Parathyroid adenoma (tissue), 2 donors: Measurements from ENCODE around the gene PTH2.
A peak's percentile ranks its signal among the peaks of the same experiment; 100 is the strongest.

ENCODE experiments used
- H2AFZ ChIP-seq: fragments of 300-600 bp; sonication (generic); one replicate; pipeline ENCODE4 v1.7.0; 2017; ENCODE audit warnings: antibody characterized with exemption, mild to moderate bottlenecking
- H3K27ac ChIP-seq: fragments of 300-600 bp; sonication (generic); one replicate; pipeline ENCODE4 v1.7.0; 2017
- H3K27me3 ChIP-seq: fragments of 300-600 bp; sonication (generic); one replicate; pipeline ENCODE4 v1.7.0; 2017; ENCODE audit warnings: low read length; ENCODE audit not compliant: control insufficient read depth, insufficient read depth
- H3K36me3 ChIP-seq: fragments of 300-600 bp; sonication (generic); one replicate; pipeline ENCODE4 v1.7.0; 2017; ENCODE audit warnings: low read length; ENCODE audit not compliant: control insufficient read depth, insufficient read depth
- H3K4me1 ChIP-seq: fragments of 300-600 bp; sonication (generic); one replicate; pipeline ENCODE4 v1.7.0; 2017; ENCODE audit warnings: control low read depth
- H3K4me2 ChIP-seq: fragments of 300-600 bp; sonication (generic); one replicate; pipeline ENCODE4 v1.7.0; 2017; ENCODE audit warnings: low read length
- H3K4me3 ChIP-seq: fragments of 300-600 bp; sonication (generic); one replicate; pipeline ENCODE4 v1.7.0; 2017; ENCODE audit warnings: low read depth, low read length
- H3K79me2 ChIP-seq: fragments of 300-600 bp; sonication (generic); one replicate; pipeline ENCODE4 v1.7.0; 2017; ENCODE audit warnings: control low read depth
- H3K9ac ChIP-seq: fragments of 300-600 bp; sonication (generic); one replicate; pipeline ENCODE4 v1.7.0; 2017; ENCODE audit warnings: mild to moderate bottlenecking
- H3K9me3 ChIP-seq: fragments of 300-600 bp; sonication (generic); one replicate; pipeline ENCODE4 v1.7.0; 2017; ENCODE audit warnings: low read length; ENCODE audit not compliant: control insufficient read depth
- CTCF ChIP-seq: fragments of 300-600 bp; sonication (generic); IDR thresholded peaks from one replicate; pipeline ENCODE4 v1.7.0; 2017; ENCODE audit warnings: antibody characterized with exemption, mild to moderate bottlenecking
- donor health status: primary hyperparathyroidism.

The PTH2 gene

GRCh38 chr19:49407079-49407478, 16.2 kb downstream of the PTH2 start:
- no peaks in the 10 kb centered on the region for H3K36me3 ChIP-seq
- H3K9ac ChIP-seq: no peak overlapping the region
- H3K27ac ChIP-seq: no peak overlapping the region
- H2AFZ ChIP-seq: no peak overlapping the region
- H3K27me3 ChIP-seq: no peaks in the 10 kb centered on the region
- H3K4me2 ChIP-seq: no peak overlapping the region
- no peaks in the 10 kb centered on the region for H3K9me3 ChIP-seq
- peaks cover 10% of the 10 kb centered on the region for H3K4me1 ChIP-seq
- TF ChIP-seq CTCF: no peak
- no peak overlapping the region for H3K4me3 ChIP-seq
- no peaks in the 10 kb centered on the region for H3K79me2 ChIP-seq

- Histone ChIP-seq H3K36me3 (no peaks in the 10 kb centered on the region), H3K79me2 (no peaks in the 10 kb centered on the region), H3K27me3 (no peaks in the 10 kb centered on the region), H3K9me3 (no peaks in the 10 kb centered on the region), H3K4me3 (no peak overlapping the region), H3K27ac (peak overlapping the region; percentile 48), H3K9ac (no peak overlapping the region), H3K4me1 (peaks cover 16% of the 10 kb centered on the region), H3K4me2 (no peak overlapping the region), H2AFZ (peak overlapping the region; percentile 92)
- TF ChIP-seq CTCF: no peak
Measured at GRCh38 chr19:49403404-49404187, 19.6 kb downstream of the PTH2 start.

GRCh38 chr19:49400029-49400428, 23.2 kb downstream of the PTH2 start:
- no peaks in the 10 kb centered on the region for H3K79me2 ChIP-seq
- no peak overlapping the region for H3K4me2 ChIP-seq
- no peaks in the 10 kb centered on the region for H3K9me3 ChIP-seq
- H3K27ac ChIP-seq: no peak overlapping the region
- no peaks in the 10 kb centered on the region for H3K27me3 ChIP-seq
- H3K9ac ChIP-seq: no peak overlapping the region
- peaks cover 23% of the 10 kb centered on the region for H3K4me1 ChIP-seq
- H3K4me3 ChIP-seq: no peak overlapping the region
- no peak for TF ChIP-seq CTCF
- H3K36me3 ChIP-seq: no peaks in the 10 kb centered on the region
- no peak overlapping the region for H2AFZ ChIP-seq

- no peak for TF ChIP-seq CTCF
- Histone ChIP-seq H3K4me3 (no peak overlapping the region), H3K9me3 (no peaks in the 10 kb centered on the region), H3K27ac (peak overlapping the region; percentile 27), H3K4me1 (peaks cover 22% of the 10 kb centered on the region), H2AFZ (peak overlapping the region; percentile 71), H3K79me2 (no peaks in the 10 kb centered on the region), H3K27me3 (no peaks in the 10 kb centered on the region), H3K4me2 (no peak overlapping the region), H3K36me3 (no peaks in the 10 kb centered on the region), H3K9ac (no peak overlapping the region)
Measured at GRCh38 chr19:49398931-49399330, 24.3 kb downstream of the PTH2 start.
